Gastroesophageal sphincter (tissue), 4 donors: ENCODE results near the gene ARHGAP42. TPM values are rescaled to one million over a fixed set of nuclear protein-coding genes. Genes with fewer than 3 reads are reported as not detected.
"Not testable (repeated sequence)": the region's sequence is repeated elsewhere in the genome, so short reads cannot be mapped to it uniquely, and the experiment has no call there.

ENCODE experiments used
- ATAC-seq: fragments of 150-250 bp; one replicate; pipeline ENCODE4 v1.9.1; 2016; ENCODE audit warnings: mild to moderate bottlenecking, moderate library complexity
- H3K27ac ChIP-seq, 4 donors: fragments of 200-600 bp; sonication (generic) in 3 of 4; 1 replicate in 3 of 4; 2 replicates in 1 of 4; pipeline ENCODE4 v1.5.1; 2016 to 2019
- H3K27me3 ChIP-seq: fragments of 200-600 bp; sonication (generic); one replicate; pipeline ENCODE4 v1.5.1; 2019
- H3K36me3 ChIP-seq, 2 donors: fragments of 200-600 bp; sonication (generic); one replicate each; pipeline ENCODE4 v1.5.1; 2019; ENCODE audit warnings: control low read depth in 1 of 2
- H3K4me1 ChIP-seq, 3 donors: fragments of 200-600 bp; sonication (generic); 1 replicate in 2 of 3; 2 replicates in 1 of 3; pipeline ENCODE4 v1.5.1; 2016 to 2019; ENCODE audit warnings: control low read depth in 2 of 3
- H3K4me3 ChIP-seq, 2 donors: fragments of 200-600 bp; sonication (generic); one replicate each; pipeline ENCODE4 v1.5.1; 2019; ENCODE audit warnings: mild to moderate bottlenecking in 1 of 2, moderate library complexity in 1 of 2
- H3K9me3 ChIP-seq, 3 donors: fragments of 200-600 bp; sonication (generic); one replicate each; pipeline ENCODE4 v1.5.1; 2017 to 2019; ENCODE audit warnings: control low read depth in 2 of 3
- EP300 ChIP-seq: sonication (generic); formaldehyde crosslinking; IDR thresholded peaks from one replicate; pipeline ENCODE4 v1.6.1; 2017; ENCODE audit warnings: antibody characterized with exemption, mild to moderate bottlenecking
- POLR2A ChIP-seq, 2 donors: fragments of 450-650 bp; IDR thresholded peaks; one replicate each; pipeline ENCODE4 v1.6.1; 2017; ENCODE audit warnings: antibody characterized with exemption in 2 of 2, mild to moderate bottlenecking in 2 of 2, moderate library complexity in 1 of 2
- POLR2AphosphoS5 ChIP-seq: sonication (generic); formaldehyde crosslinking; IDR thresholded peaks from one replicate; pipeline ENCODE4 v1.6.1; 2017; ENCODE audit warnings: antibody characterized with exemption
- WGBS, 2 donors: methylation state at CpG; one replicate each; pipeline ENCODE4 v1.1.5; 2018; ENCODE audit warnings: low coverage in 1 of 2; 5-methylcytosine and 5-hydroxymethylcytosine counted together
- total RNA-seq, 4 donors: library from RNA; depleted of rRNA; stranded (reverse); fragments of >200 nt; gene quantifications; one replicate each; pipeline ENCODE4 v1.1.0, GENCODE V29; 2016
- TF ChIP-seq, protein P1 (sequence below), 4 experiments: fragments of 200-600 bp in 2 of 4; fragments of 450-650 bp in 2 of 4; sonication (generic) in 1 of 4; IDR thresholded peaks; one replicate each; pipeline ENCODE4 v1.5.1; 2017 to 2019; ENCODE audit warnings: antibody characterized with exemption in 4 of 4, mild to moderate bottlenecking in 2 of 4, moderate library complexity in 2 of 4

ARHGAP42 gene
- total RNA-seq, 4 donors from 2014 or later = 6.3 to 29.1 (median 9.9) TPM

DNA sequence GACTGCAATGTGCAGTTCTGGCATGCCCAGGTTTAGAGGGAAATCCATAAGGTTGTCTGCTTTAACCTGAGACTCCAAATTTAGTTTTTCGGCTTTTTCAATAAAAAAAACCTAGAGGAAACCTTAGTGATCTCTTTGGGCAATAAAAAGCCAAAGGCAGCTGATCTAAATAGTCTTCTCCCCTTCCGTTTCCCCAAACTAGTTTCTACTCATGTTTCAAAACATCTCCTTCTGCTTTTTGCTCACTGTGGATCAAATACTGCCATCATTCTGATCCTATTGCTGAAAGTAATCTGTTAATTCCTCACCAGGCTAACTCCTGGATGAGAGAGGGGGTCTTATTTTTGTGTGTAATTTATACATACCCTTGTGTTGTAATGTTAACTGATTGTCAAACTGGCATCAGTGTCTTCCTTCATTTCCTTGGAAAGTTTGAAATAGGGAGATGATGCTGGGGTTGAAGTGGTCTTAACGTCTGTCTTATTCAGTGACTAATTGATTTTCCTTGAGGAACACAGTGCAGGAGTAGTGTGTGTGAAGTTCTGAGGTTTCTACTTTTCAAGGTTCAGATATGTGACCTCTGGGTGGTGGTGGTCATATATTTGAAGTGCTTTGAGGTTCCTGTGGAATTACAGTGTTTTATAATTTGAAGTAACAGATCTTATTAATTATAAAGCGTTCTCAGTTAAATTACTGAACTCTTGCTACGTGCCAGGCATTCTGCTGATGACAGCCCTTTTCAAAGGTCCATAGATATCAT is 55.0 kb downstream of the ARHGAP42 start:
- Histone ChIP-seq H3K4me1 (peaks cover 0 to 34% (median 0%) of the 10 kb centered on the region in 3 donors), H3K9me3 (no peaks in the 10 kb centered on the region), H3K4me3 (no peak overlapping the region), H3K27me3 (no peaks in the 10 kb centered on the region), H3K36me3 (no peaks in the 10 kb centered on the region), H3K27ac (no peak overlapping the region)
- 73 to 93% methylated on average over 5 of the region's 5 CpGs for WGBS, 2 donors
- no peak for ATAC-seq
- TF ChIP-seq POLR2AphosphoS5 (no peak), EP300 (no peak)
- TF ChIP-seq, protein P1, sequence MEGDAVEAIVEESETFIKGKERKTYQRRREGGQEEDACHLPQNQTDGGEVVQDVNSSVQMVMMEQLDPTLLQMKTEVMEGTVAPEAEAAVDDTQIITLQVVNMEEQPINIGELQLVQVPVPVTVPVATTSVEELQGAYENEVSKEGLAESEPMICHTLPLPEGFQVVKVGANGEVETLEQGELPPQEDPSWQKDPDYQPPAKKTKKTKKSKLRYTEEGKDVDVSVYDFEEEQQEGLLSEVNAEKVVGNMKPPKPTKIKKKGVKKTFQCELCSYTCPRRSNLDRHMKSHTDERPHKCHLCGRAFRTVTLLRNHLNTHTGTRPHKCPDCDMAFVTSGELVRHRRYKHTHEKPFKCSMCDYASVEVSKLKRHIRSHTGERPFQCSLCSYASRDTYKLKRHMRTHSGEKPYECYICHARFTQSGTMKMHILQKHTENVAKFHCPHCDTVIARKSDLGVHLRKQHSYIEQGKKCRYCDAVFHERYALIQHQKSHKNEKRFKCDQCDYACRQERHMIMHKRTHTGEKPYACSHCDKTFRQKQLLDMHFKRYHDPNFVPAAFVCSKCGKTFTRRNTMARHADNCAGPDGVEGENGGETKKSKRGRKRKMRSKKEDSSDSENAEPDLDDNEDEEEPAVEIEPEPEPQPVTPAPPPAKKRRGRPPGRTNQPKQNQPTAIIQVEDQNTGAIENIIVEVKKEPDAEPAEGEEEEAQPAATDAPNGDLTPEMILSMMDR (IDR thresholded peaks at IDR 0.05) = no peak

DNA sequence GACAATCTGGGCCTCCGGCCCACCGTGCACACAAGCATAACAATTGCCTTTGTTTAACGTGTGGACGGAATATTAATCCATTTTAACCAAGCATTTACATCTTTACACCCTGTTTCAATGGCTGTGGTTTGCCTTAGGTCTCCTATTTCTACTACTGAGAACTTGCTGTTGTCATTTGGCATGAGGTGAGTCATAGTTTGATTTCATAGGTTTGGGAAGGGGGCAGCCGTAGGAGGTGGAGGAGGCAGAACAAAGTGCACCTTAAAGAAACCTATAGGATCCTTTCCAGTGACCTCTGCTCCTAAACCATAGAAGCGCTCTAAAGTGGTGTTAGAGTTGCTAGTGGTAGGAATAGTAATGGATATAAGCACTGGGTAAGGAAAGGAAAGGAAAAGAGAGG is 59.4 kb downstream of the ARHGAP42 start:
- H3K9me3 ChIP-seq = peaks cover 0 to 17% (median 0%) of the 10 kb centered on the region in 3 donors
- peaks cover 0 to under 1% (median 0%) of the 10 kb centered on the region in 3 donors for H3K4me1 ChIP-seq
- ATAC-seq = no peak
- no peak for TF ChIP-seq POLR2A (IDR thresholded peaks at IDR 0.05)
- TF ChIP-seq EP300 = no peak
- no peak for TF ChIP-seq POLR2AphosphoS5
- TF ChIP-seq, protein P1 (IDR thresholded peaks at IDR 0.05) = no peak
- no peaks in the 10 kb centered on the region for H3K36me3 ChIP-seq
- WGBS, 2 donors = 87 to 90% methylated on average over 3 to 6 of the region's 6 CpGs
- no peaks in the 10 kb centered on the region for H3K27me3 ChIP-seq
- no peak overlapping the region for H3K27ac ChIP-seq
- H3K4me3 ChIP-seq = no peak overlapping the region

DNA sequence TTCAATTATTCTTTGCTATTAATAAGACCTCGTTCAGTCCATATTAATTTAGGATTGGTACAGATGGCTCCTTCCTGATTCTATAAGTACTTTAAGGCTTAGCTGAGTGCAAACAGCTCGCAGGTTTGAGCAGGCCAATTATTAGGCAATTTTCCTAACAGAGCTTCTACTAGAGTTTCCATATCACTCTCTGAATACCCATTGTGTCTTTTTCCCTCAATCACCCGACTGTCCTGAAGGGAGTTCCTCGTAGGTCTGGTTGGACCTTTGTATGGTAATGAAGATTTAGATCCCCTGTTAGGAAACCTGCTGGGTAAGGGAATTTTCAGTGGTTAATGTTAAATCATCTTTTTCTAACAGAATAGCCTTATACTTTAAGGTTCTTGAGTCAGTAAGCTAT is 61.1 kb downstream of the ARHGAP42 start:
- Histone ChIP-seq H3K4me1 (no peaks in the 10 kb centered on the region), H3K4me3 (no peak overlapping the region), H3K27me3 (no peaks in the 10 kb centered on the region), H3K9me3 (peaks cover 0 to 17% (median 0%) of the 10 kb centered on the region in 3 donors), H3K27ac (no peak overlapping the region), H3K36me3 (no peaks in the 10 kb centered on the region)
- TF ChIP-seq, protein P1 (IDR thresholded peaks at IDR 0.05) = no peak
- TF ChIP-seq EP300 (no peak), POLR2AphosphoS5 (no peak), POLR2A (IDR thresholded peaks at IDR 0.05) (no peak)
- ATAC-seq = no peak
- WGBS, 2 donors = 68 to 84% methylated on average over 4 of the region's 4 CpGs

DNA sequence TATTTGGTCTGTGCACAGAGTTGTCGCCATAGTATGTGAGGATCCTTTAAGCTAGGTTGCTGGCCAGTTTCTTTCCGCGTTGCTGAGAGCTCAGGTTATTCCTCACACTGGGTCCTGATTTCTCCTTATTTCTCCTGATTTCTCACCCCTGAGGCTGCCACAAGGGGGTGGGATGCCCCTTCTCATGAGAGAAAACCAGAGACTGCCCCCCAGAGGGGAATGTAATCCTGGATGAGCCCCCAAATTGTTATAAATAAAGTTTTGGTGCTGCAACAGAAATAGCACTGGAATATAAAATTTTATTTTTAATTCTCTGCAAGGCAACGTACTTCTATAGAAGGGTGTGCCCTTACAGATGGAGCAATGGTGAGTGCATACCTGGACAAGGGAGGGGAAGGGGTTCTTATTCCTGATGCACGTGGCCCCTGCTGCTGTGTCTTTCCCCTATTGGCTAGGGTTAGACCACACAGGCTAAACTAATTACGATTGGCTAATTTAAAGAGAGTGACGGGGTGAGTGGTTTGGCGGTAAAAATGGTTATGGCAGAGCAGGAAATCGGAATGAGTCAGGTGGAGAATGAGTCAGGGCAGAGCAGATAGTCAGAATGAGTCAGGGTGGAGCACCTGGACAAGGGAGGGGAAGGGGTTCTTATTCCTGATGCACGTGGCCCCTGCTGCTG is 62.9 kb downstream of the ARHGAP42 start:
- WGBS, 2 donors = 94 to 98% methylated on average over 8 to 9 of the region's 10 CpGs
- not testable (repeated sequence) for ATAC-seq, H3K27ac ChIP-seq, H3K4me3 ChIP-seq, H3K4me1 ChIP-seq, H3K27me3 ChIP-seq, H3K36me3 ChIP-seq
- H3K9me3 ChIP-seq = peaks cover 0 to 17% (median 0%) of the 10 kb centered on the region in 3 donors

DNA sequence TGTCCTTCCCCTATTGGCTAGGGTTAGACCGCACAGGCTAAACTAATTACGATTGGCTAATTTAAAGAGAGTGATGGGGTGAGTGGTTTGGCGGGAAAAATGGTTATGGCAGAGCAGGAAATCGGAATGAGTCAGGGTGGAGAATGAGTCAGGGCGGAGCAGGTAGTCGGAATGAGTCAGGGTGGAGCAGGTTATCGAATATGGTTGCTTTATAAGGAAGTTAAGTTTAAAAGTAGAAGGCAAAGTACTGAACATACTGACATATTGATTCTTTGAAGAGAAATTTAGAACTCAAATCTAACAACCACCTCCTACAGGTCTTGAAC is 63.4 kb downstream of the ARHGAP42 start:
- ATAC-seq, H3K27me3 ChIP-seq, H3K27ac ChIP-seq, H3K36me3 ChIP-seq, H3K4me1 ChIP-seq, H3K4me3 ChIP-seq: not testable (repeated sequence)
- H3K9me3 ChIP-seq = peaks cover 0 to 17% (median 0%) of the 10 kb centered on the region in 3 donors
- 89 to 100% methylated on average over 6 to 7 of the region's 7 CpGs for WGBS, 2 donors
